Retinal pigment epithelial cell (primary cell): Measurements from ENCODE around the gene ANXA10.

Experiments
- DNase-seq: peaks from one replicate; pipeline ENCODE4 v3.0.0-alpha.2; 2010; ENCODE audit warnings: low read depth
- H3K4me3 ChIP-seq: 2 replicates; pipeline ENCODE4 v1.5.1; 2011; ENCODE audit warnings: mild to moderate bottlenecking, low read length, control low read depth, moderate library complexity
- TF ChIP-seq, protein P1 (sequence below): conservative IDR thresholded peaks from 2 replicates; pipeline ENCODE4 v1.5.1; 2011; ENCODE audit warnings: low read depth, low read length, control low read depth, inconsistent platforms

Gene ANXA10, protein sequence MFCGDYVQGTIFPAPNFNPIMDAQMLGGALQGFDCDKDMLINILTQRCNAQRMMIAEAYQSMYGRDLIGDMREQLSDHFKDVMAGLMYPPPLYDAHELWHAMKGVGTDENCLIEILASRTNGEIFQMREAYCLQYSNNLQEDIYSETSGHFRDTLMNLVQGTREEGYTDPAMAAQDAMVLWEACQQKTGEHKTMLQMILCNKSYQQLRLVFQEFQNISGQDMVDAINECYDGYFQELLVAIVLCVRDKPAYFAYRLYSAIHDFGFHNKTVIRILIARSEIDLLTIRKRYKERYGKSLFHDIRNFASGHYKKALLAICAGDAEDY

DNA sequence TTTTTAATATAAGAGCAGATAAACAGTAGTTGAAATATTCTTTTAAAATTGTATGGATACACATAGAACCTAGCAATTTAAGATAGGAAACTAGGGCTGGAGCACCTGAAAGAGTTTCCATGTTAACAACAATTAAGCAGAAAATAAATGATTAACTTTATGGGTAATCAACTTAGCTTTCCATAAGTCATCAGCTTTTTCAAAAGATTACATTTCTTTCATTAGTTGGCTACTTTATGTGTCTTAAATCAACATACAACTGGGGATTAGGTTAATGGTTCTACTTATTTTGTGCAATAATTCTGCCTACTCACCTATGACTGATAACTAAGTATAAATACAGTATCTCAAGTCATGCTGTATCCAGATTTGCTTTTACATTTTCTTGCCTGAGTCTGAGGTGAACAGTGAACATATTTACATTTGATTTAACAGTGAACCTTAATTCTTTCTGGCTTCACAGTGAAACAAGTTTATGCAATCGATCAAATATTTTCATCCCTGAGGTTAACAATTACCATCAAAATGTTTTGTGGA is at the start of gene ANXA10:
ANXA10 (plus strand) TSS at position 362 of the 537 bp plus-strand sequence; CDS start at position 526, 164 bp downstream.
- no peak for DNase-seq
- H3K4me3 ChIP-seq = no peak within 1 kb of the TSS
- TF ChIP-seq, protein P1, sequence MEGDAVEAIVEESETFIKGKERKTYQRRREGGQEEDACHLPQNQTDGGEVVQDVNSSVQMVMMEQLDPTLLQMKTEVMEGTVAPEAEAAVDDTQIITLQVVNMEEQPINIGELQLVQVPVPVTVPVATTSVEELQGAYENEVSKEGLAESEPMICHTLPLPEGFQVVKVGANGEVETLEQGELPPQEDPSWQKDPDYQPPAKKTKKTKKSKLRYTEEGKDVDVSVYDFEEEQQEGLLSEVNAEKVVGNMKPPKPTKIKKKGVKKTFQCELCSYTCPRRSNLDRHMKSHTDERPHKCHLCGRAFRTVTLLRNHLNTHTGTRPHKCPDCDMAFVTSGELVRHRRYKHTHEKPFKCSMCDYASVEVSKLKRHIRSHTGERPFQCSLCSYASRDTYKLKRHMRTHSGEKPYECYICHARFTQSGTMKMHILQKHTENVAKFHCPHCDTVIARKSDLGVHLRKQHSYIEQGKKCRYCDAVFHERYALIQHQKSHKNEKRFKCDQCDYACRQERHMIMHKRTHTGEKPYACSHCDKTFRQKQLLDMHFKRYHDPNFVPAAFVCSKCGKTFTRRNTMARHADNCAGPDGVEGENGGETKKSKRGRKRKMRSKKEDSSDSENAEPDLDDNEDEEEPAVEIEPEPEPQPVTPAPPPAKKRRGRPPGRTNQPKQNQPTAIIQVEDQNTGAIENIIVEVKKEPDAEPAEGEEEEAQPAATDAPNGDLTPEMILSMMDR = no peak

DNA sequence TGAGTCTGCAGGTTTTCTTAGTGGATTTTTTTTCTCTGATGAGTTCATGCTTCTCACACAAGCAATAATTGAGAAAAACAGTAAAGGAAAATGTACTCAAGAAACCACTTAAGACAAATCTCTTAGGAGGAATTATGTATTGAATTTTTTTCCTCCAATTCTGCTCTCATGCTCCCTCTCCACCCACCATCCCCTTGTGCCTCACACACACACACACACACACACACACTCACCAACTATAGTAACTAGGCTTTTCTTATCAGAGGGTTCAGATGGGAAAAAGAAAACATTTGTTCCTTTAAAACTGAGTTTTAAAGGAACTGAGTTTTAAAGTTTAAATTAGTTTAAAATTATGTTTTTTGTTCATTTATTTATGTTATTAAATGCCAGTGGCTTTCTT is 47.0 kb upstream of the ANXA10 start:
- no peak overlapping the region for H3K4me3 ChIP-seq
- no peak for DNase-seq
- TF ChIP-seq, protein P1 = no peak

DNA sequence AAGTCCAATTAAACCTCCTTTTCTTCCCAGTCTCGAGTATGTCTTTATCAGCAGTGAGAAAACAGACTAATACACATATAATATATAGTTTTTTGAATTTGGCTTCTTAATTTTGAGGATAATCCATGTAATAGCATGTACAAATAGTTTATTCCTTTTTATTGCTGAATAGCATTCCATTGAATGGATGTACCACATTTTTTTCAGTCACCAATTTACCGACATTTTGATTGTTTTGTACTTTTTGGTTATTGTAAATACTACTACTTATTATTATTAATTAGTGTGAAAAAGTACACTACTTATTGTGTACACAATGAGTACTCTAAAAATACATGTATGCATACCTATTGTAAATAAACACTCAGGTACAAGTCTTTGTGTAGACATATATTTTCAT is 42.3 kb upstream of the ANXA10 start:
- TF ChIP-seq, protein P1 = no peak
- no peak overlapping the region for H3K4me3 ChIP-seq
- DNase-seq = no peak

DNA sequence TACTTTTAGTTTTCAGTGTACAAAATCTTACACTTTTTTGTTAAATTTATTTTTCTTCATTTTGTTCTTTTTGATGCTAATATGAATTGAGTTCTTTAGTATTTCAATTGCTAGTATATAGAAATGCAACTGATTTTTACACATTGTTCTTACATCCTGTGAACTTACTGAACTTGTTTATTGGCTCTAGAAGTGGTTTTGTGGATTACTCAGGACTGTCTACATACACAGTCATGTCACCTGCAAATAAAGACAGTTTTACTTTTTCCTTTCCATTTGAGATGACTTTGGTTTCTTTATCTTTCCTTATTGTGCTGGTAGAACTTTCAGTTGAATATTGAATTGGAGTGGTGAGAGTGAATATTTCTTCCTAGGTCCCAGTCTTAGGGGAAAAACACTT is 40.8 kb upstream of the ANXA10 start:
- DNase-seq = no peak
- no peak overlapping the region for H3K4me3 ChIP-seq
- TF ChIP-seq, protein P1 = no peak

DNA sequence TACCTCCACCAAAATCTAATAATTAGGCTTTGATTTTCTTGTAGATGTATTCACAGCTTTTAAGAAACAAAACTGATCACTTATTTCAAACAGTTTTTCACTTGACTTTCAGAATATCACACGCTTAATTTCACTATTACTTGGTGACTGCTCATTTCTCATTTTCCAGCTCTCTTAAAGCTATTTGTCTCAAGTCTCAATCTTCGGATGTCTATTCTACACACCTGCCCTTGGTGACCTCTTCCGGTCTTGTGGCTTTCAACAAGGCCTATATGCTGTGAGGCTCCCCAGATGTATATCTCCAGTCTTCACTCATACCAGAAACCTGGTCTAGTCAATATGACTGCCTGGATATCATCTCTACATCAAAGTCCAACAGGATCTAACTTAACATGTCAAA is 34.9 kb upstream of the ANXA10 start:
- TF ChIP-seq, protein P1 = no peak
- DNase-seq = no peak
- H3K4me3 ChIP-seq = no peak overlapping the region

DNA sequence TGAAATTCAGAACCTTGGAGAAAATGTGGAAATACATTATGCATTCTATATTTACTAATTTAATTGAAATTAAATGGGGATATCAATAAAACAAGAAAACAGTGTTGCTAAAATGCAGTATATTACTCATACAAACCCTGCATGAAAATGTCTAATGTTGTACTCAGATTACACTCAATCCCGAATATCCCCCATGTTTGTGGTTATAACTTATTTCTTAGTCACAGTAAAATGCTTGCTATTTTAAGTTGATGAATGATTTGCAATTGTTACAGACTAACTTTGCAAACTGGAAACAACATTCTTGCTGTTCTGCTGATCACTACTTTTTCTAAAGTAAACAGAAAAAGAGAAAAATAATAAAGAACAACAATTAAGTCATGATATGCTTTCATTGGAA is 33.1 kb upstream of the ANXA10 start:
- no peak for DNase-seq
- H3K4me3 ChIP-seq = no peak overlapping the region
- TF ChIP-seq, protein P1 = no peak

DNA sequence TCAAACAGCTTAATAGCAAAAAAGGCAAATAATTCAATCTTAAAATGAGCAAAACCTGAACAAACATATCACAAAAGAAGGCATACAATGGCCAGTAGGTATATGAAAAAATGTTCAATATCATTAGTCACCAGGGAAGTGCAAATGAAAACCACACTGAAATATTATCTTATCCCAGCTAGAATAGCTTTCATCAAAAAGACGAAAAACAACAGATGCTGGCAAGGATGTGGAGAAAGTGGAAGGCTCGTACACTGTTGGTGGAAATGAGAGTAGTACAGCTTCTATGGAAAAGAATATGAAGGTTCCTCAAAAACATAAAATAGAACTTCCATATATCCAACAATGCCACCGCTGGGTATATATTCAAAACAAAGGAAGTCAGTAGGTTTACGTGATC is 29.3 kb upstream of the ANXA10 start:
- DNase-seq = no peak
- TF ChIP-seq, protein P1 = no peak
- H3K4me3 ChIP-seq = no peak overlapping the region
